ENCODE results near the gene LHPP.

LHPP gene

DNA sequence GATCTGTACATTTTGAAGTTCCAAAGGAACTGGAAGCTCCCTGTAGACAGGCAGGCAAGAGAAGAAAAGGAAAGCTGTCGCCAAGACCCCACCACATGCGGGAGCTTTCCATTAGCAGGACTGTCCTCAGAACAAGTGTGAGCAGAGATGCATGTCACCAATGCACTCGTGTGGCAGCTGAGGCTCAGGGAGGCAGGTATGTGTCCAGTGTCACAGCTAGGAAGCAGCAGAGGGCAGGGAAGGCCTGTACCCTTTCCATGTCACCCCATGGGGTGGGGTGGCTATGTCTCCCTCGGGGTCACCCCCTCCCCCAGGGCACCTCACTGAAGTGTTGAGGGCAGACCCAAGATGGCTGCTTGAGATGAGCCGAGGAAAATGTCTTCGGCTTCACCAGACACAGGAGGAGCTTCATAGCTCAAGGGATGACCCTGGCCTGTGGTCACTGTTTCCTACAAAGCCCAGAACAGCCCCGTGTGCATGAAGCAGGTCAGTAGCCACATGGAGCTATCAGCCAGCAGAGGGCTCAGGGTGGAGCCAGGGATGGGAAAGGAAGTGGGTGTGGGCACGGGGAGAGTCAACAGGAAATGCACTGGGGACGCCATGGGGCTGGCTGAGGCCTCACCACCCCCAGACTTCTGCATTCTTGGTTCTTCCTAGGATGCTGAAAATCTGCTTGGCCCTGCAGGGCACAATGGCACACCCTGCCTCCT lies 186.0 kb downstream of the LHPP start:
- H3K4me3 ChIP-seq (ENCODE audit: low read depth in 1 of 5, low read length in 5 of 5): peak overlapping the region in 1 of 5 donors; percentile 17

DNA sequence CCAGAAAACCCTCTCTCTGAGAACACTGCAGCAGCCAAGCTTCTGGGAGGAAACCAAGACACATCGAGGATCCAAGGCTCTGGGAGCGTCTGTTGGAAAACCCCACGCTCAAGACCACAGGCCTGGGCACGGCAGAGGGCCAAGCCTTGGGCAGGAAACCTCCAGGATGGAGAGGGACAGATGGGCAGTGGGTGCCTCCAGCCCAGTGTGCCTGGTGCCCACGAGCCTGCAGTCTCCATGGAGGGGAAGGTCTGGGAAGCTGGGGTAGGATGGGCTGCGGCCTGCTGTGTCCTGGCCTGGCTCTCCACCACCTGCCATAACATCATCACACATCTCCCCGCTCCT lies 186.5 kb downstream of the LHPP start:
- H3K9ac ChIP-seq (ENCODE audit: low read length in 5 of 5): no peak overlapping the region
- H3K4me1 ChIP-seq (ENCODE audit: control insufficient read depth in 5 of 5, insufficient read depth in 5 of 5, low read length in 5 of 5): peaks cover 35 to 90% (median 65%) of the 10 kb centered on the region in 5 donors
- peak overlapping the region in 1 of 5 donors; percentile 17 for H3K4me3 ChIP-seq (ENCODE audit: low read depth in 1 of 5, low read length in 5 of 5)
- peaks cover 0 to 7% (median 0%) of the 10 kb centered on the region in 5 donors for H3K36me3 ChIP-seq (ENCODE audit: control insufficient read depth in 5 of 5, insufficient read depth in 5 of 5, low read length in 5 of 5)
- peak overlapping the region; percentile 38 for H3K27ac ChIP-seq (ENCODE audit: low read depth, low read length)
- no peaks in the 10 kb centered on the region for H3K9me3 ChIP-seq (ENCODE audit: control insufficient read depth in 5 of 5, low read length in 5 of 5)
- H3K27me3 ChIP-seq (ENCODE audit: control insufficient read depth in 5 of 5, insufficient read depth in 4 of 5, low read length in 5 of 5): peaks cover 0 to 4% (median 0%) of the 10 kb centered on the region in 5 donors

More for the DNA sequence above, 186.0 kb downstream of the LHPP start:
- peak overlapping the region; percentile 88 for H3K27ac ChIP-seq (ENCODE audit: low read depth, low read length)
- H3K36me3 ChIP-seq (ENCODE audit: control insufficient read depth in 5 of 5, insufficient read depth in 5 of 5, low read length in 5 of 5): peaks cover 0 to 11% (median 0%) of the 10 kb centered on the region in 5 donors
- peaks cover 36 to 89% (median 65%) of the 10 kb centered on the region in 5 donors for H3K4me1 ChIP-seq (ENCODE audit: control insufficient read depth in 5 of 5, insufficient read depth in 5 of 5, low read length in 5 of 5)
- H3K27me3 ChIP-seq (ENCODE audit: control insufficient read depth in 5 of 5, insufficient read depth in 4 of 5, low read length in 5 of 5): peaks cover 0 to 4% (median 0%) of the 10 kb centered on the region in 5 donors
- peak overlapping the region in 2 of 5 donors; percentile 38 to 41 for H3K9ac ChIP-seq (ENCODE audit: low read length in 5 of 5)
- no peaks in the 10 kb centered on the region for H3K9me3 ChIP-seq (ENCODE audit: control insufficient read depth in 5 of 5, low read length in 5 of 5)

DNA sequence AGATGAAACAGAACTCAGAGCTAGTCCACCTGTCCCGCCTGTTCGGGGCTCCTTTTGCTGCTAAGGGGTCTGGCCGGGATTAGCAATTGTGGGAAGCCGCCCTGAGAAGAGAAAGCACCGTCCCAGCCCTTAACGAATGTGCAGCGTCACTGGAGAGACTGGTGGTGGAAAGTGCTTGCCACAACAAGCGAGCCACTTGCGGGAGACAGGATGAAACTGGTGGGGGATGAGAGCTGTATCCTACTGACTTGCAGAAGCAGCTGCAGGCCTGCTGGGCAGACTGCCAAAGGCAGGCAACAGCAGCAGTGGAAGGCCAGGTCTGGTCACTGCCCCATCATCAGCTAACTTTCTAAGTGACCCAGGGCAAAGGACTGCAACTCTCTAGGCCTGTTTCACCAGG lies 187.1 kb downstream of the LHPP start:
- Histone ChIP-seq H3K27ac (ENCODE audit: low read depth, low read length) (peak overlapping the region; percentile 38), H3K9me3 (ENCODE audit: control insufficient read depth in 5 of 5, low read length in 5 of 5) (no peaks in the 10 kb centered on the region), H3K36me3 (ENCODE audit: control insufficient read depth in 5 of 5, insufficient read depth in 5 of 5, low read length in 5 of 5) (peaks cover 0 to 10% (median 0%) of the 10 kb centered on the region in 5 donors), H3K4me1 (ENCODE audit: control insufficient read depth in 5 of 5, insufficient read depth in 5 of 5, low read length in 5 of 5) (peaks cover 37 to 90% (median 65%) of the 10 kb centered on the region in 5 donors), H3K9ac (ENCODE audit: low read length in 5 of 5) (no peak overlapping the region), H3K27me3 (ENCODE audit: control insufficient read depth in 5 of 5, insufficient read depth in 4 of 5, low read length in 5 of 5) (peaks cover 0 to 4% (median 0%) of the 10 kb centered on the region in 5 donors), H3K4me3 (ENCODE audit: low read depth in 1 of 5, low read length in 5 of 5) (no peak overlapping the region)

DNA sequence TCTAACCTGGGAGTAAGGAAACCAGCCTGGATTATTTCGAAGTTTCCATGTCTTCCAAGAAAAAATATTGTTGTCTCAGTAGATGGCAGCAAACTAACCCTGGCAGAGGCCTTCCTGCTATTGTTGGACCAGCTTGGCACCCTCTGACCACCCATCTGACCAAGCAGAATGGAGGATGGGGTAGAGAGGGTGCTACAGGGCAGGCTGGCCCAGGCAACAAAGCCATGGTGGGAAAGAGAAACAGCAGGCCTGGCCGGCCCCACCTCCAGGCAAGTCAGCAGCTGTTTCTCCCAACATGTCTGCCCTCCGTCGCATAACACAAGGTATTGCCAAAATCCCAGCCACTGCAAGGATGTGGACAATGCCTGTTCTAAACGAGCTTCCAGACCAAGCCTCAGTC lies 187.6 kb downstream of the LHPP start:
- Histone ChIP-seq H3K4me1 (ENCODE audit: control insufficient read depth in 5 of 5, insufficient read depth in 5 of 5, low read length in 5 of 5) (peaks cover 39 to 90% (median 64%) of the 10 kb centered on the region in 5 donors), H3K27ac (ENCODE audit: low read depth, low read length) (peak overlapping the region; percentile 38), H3K9ac (ENCODE audit: low read length in 5 of 5) (peak overlapping the region in 1 of 5 donors; percentile 5), H3K27me3 (ENCODE audit: control insufficient read depth in 5 of 5, insufficient read depth in 4 of 5, low read length in 5 of 5) (peaks cover 0 to 4% (median 0%) of the 10 kb centered on the region in 5 donors), H3K9me3 (ENCODE audit: control insufficient read depth in 5 of 5, low read length in 5 of 5) (no peaks in the 10 kb centered on the region), H3K36me3 (ENCODE audit: control insufficient read depth in 5 of 5, insufficient read depth in 5 of 5, low read length in 5 of 5) (peaks cover 0 to 10% (median 0%) of the 10 kb centered on the region in 5 donors), H3K4me3 (ENCODE audit: low read depth in 1 of 5, low read length in 5 of 5) (no peak overlapping the region)

DNA sequence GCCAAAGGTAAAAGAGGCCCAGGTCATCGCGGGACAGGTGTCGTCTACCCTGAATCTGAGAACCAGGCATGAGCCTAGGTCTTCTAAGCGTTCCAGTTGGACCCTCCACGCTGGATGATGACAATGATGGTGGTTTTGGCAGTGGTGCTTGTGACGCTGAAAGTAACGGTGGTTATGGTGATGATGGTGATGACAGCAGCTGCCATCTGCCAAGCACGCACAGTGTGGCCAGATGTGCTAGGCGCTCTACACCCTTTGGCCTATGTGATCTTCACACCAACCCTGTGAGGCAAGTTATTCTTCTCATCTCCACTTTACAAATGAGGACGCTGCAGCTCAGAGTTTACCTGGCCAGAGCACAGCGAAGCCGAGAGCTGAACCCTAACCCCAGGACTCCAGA lies 188.6 kb downstream of the LHPP start:
- no peak overlapping the region for H3K27ac ChIP-seq (ENCODE audit: low read depth, low read length)

DNA sequence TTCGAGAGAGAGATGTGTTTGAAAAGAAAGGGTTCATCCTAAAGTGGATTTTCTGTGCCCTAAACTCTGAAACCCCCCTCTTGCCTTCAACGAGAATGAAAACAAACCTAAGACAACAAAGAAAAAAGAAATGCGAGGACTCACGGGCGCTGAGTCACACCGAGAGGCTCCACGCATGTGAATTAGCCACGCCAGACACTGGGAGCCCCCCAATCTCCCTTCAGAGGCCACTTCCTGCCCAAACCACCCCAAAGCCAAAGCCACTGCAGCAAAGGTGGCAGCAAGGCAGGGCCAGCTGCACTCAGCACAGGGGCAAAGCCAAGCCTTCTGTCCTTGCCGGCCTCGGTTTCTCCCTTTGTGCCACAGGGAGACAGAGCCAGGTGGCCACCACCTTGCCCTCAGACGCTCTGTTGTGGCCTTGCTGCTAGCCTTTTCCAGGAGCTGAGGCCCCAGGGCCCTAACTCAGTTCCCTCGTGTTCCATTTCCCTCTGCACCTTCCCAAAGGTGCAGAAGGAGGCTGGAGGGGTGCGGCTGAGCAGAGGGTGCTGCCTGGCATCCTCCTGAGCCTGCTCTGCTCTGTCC lies 189.3 kb downstream of the LHPP start:
- no peak overlapping the region for H3K9ac ChIP-seq (ENCODE audit: low read length in 5 of 5)
- no peaks in the 10 kb centered on the region for H3K9me3 ChIP-seq (ENCODE audit: control insufficient read depth in 5 of 5, low read length in 5 of 5)
- peaks cover 34 to 87% (median 59%) of the 10 kb centered on the region in 5 donors for H3K4me1 ChIP-seq (ENCODE audit: control insufficient read depth in 5 of 5, insufficient read depth in 5 of 5, low read length in 5 of 5)
- peaks cover 0 to 16% (median 6%) of the 10 kb centered on the region in 5 donors for H3K36me3 ChIP-seq (ENCODE audit: control insufficient read depth in 5 of 5, insufficient read depth in 5 of 5, low read length in 5 of 5)
- no peak overlapping the region for H3K27ac ChIP-seq (ENCODE audit: low read depth, low read length)
- no peak overlapping the region for H3K4me3 ChIP-seq (ENCODE audit: low read depth in 1 of 5, low read length in 5 of 5)
- peaks cover 0 to 4% (median 0%) of the 10 kb centered on the region in 5 donors for H3K27me3 ChIP-seq (ENCODE audit: control insufficient read depth in 5 of 5, insufficient read depth in 4 of 5, low read length in 5 of 5)

More for the DNA sequence above, 188.6 kb downstream of the LHPP start:
- Histone ChIP-seq H3K9me3 (ENCODE audit: control insufficient read depth in 5 of 5, low read length in 5 of 5) (no peaks in the 10 kb centered on the region), H3K9ac (ENCODE audit: low read length in 5 of 5) (no peak overlapping the region), H3K4me3 (ENCODE audit: low read depth in 1 of 5, low read length in 5 of 5) (no peak overlapping the region), H3K27me3 (ENCODE audit: control insufficient read depth in 5 of 5, insufficient read depth in 4 of 5, low read length in 5 of 5) (peaks cover 0 to 4% (median 0%) of the 10 kb centered on the region in 5 donors), H3K4me1 (ENCODE audit: control insufficient read depth in 5 of 5, insufficient read depth in 5 of 5, low read length in 5 of 5) (peaks cover 36 to 90% (median 65%) of the 10 kb centered on the region in 5 donors), H3K36me3 (ENCODE audit: control insufficient read depth in 5 of 5, insufficient read depth in 5 of 5, low read length in 5 of 5) (peaks cover 0 to 10% (median 3%) of the 10 kb centered on the region in 5 donors)

DNA sequence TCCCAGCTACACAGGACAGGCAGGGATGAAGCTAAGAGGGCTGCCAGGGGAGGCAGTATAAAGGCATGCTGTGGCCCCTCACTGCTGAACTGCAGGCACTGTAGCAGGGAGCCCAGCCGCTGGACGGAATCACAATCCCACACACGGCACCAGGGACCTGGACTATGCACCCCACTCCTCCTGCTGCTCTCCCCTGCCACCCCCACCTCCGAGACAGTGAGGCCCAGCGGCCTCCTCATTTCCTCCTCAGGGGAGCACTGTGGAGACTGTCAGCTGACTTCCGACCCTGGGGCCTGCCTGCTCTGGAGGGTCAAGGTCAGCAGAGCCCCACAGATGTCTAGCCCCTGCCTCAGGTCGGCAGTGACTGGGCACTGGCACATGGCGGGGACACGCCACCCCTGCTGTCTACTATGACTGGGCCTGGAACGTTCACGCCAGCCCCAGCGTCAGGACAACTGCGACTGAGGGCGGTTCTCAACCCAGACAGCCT lies 189.8 kb downstream of the LHPP start:
- Histone ChIP-seq H3K4me3 (ENCODE audit: low read depth in 1 of 5, low read length in 5 of 5) (no peak overlapping the region), H3K9ac (ENCODE audit: low read length in 5 of 5) (no peak overlapping the region), H3K27me3 (ENCODE audit: control insufficient read depth in 5 of 5, insufficient read depth in 4 of 5, low read length in 5 of 5) (peaks cover 0 to 4% (median 0%) of the 10 kb centered on the region in 5 donors), H3K27ac (ENCODE audit: low read depth, low read length) (no peak overlapping the region), H3K9me3 (ENCODE audit: control insufficient read depth in 5 of 5, low read length in 5 of 5) (no peaks in the 10 kb centered on the region), H3K4me1 (ENCODE audit: control insufficient read depth in 5 of 5, insufficient read depth in 5 of 5, low read length in 5 of 5) (peaks cover 29 to 81% (median 53%) of the 10 kb centered on the region in 5 donors), H3K36me3 (ENCODE audit: control insufficient read depth in 5 of 5, insufficient read depth in 5 of 5, low read length in 5 of 5) (peaks cover 0 to 20% (median 9%) of the 10 kb centered on the region in 5 donors)

DNA sequence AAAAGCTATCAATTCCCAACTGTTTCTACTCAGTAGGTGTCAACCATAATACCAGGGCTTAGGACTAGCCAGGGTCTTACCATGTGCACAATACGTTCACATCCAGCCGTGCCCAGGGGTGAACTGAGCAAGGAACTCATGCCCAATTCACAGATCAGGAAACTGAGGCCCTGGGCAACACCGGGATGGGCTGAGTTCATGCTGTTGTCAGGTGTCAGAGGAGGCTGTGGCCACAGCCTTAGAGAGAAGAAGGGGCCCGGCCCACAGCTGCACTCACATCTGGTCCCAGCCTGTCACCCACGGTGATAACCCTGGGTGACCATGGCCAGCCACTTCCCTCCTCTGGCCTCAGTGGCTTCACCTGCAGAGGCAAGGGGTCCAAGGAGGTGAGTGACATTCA lies 190.6 kb downstream of the LHPP start:
- no peak overlapping the region for H3K27ac ChIP-seq (ENCODE audit: low read depth, low read length)
- peaks cover 0 to 22% (median 10%) of the 10 kb centered on the region in 5 donors for H3K36me3 ChIP-seq (ENCODE audit: control insufficient read depth in 5 of 5, insufficient read depth in 5 of 5, low read length in 5 of 5)
- peaks cover 22 to 74% (median 46%) of the 10 kb centered on the region in 5 donors for H3K4me1 ChIP-seq (ENCODE audit: control insufficient read depth in 5 of 5, insufficient read depth in 5 of 5, low read length in 5 of 5)
- no peak overlapping the region for H3K9ac ChIP-seq (ENCODE audit: low read length in 5 of 5)
- H3K4me3 ChIP-seq (ENCODE audit: low read depth in 1 of 5, low read length in 5 of 5): no peak overlapping the region
- no peaks in the 10 kb centered on the region for H3K9me3 ChIP-seq (ENCODE audit: control insufficient read depth in 5 of 5, low read length in 5 of 5)
- H3K27me3 ChIP-seq (ENCODE audit: control insufficient read depth in 5 of 5, insufficient read depth in 4 of 5, low read length in 5 of 5): no peaks in the 10 kb centered on the region

DNA sequence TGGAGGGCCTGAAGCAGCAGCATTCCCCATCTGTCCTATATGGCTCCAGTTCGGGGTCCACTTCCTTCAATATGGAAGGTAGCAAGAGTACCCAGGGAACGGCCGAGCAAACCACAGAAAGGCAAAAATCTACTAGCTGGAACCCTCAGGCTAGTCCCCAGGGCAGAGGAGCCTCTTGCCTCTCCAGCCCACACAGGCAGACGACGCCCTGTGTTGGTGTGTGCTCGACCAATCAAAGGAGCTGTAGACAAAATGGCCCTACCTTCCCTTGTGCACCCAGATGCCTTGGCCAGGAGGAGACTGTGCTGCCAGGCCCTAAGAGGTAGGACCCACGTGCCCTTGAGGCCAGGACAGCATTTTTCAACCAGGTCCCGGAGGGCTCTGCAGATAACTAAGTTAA lies 191.1 kb downstream of the LHPP start:
- no peaks in the 10 kb centered on the region for H3K27me3 ChIP-seq (ENCODE audit: control insufficient read depth in 5 of 5, insufficient read depth in 4 of 5, low read length in 5 of 5)
- no peak overlapping the region for H3K4me3 ChIP-seq (ENCODE audit: low read depth in 1 of 5, low read length in 5 of 5)
- no peak overlapping the region for H3K9ac ChIP-seq (ENCODE audit: low read length in 5 of 5)
- H3K27ac ChIP-seq (ENCODE audit: low read depth, low read length): no peak overlapping the region
- peaks cover 0 to 22% (median 10%) of the 10 kb centered on the region in 5 donors for H3K36me3 ChIP-seq (ENCODE audit: control insufficient read depth in 5 of 5, insufficient read depth in 5 of 5, low read length in 5 of 5)
- H3K4me1 ChIP-seq (ENCODE audit: control insufficient read depth in 5 of 5, insufficient read depth in 5 of 5, low read length in 5 of 5): peaks cover 18 to 69% (median 43%) of the 10 kb centered on the region in 5 donors
- no peaks in the 10 kb centered on the region for H3K9me3 ChIP-seq (ENCODE audit: control insufficient read depth in 5 of 5, low read length in 5 of 5)

DNA sequence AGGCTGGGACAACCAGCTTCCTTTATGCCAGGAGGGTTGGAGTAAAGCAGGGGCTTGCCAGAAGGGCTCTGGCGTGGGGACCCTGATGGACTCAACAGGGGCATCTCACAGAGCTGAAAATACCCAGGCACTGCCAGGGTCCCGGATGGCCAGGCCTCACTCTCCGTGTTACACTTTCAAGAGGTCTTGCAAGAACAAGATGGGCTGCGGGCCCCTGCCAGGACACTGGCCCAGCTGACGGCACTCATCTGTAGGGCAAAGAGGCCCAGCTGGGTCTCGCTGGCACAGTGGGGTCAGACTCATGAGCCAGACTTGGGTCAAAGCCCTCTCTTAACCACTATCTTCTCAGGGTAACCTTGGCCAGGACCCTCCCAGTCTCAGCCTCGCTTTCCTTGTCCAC lies 191.7 kb downstream of the LHPP start:
- Histone ChIP-seq H3K4me3 (ENCODE audit: low read depth in 1 of 5, low read length in 5 of 5) (no peak overlapping the region), H3K27me3 (ENCODE audit: control insufficient read depth in 5 of 5, insufficient read depth in 4 of 5, low read length in 5 of 5) (no peaks in the 10 kb centered on the region), H3K9ac (ENCODE audit: low read length in 5 of 5) (no peak overlapping the region), H3K4me1 (ENCODE audit: control insufficient read depth in 5 of 5, insufficient read depth in 5 of 5, low read length in 5 of 5) (peaks cover 13 to 63% (median 42%) of the 10 kb centered on the region in 5 donors), H3K27ac (ENCODE audit: low read depth, low read length) (peak overlapping the region; percentile 54), H3K36me3 (ENCODE audit: control insufficient read depth in 5 of 5, insufficient read depth in 5 of 5, low read length in 5 of 5) (peaks cover 0 to 22% (median 10%) of the 10 kb centered on the region in 5 donors), H3K9me3 (ENCODE audit: control insufficient read depth in 5 of 5, low read length in 5 of 5) (no peaks in the 10 kb centered on the region)

All from subcutaneous abdominal adipose tissue (tissue), 5 donors.